ENCODE measurements around the gene DHX35. TPM values are rescaled to one million over a fixed set of nuclear protein-coding genes. Genes with fewer than 3 reads are reported as not detected.

The DHX35 gene
- total RNA-seq, 2 donors from 2014 or later: 12.2 to 16.1 TPM

DNA sequence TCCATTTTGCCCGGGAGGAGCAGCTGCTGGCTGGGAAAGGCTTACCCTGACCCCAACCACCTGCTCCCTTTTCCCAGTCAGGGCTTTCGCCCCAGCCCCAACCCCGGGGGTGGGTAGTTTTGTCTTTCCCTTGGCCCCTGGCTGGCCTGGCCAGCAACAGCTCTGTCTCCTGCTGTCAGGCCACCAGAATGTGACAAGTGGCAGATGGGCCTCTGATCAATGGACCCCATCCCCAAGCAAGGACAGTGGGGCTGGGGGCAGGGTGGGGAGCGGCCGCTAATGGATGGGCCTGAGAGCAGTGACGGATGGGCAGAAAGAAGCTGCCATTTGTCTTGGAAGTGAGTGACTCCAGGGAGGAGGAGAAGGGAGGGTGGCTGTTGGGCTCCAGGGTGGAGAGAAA is 121.6 kb downstream of the DHX35 start:
- 83 to 88% methylated on average over 3 to 6 of the region's 6 CpGs for WGBS, 2 experiments (ENCODE audit: insufficient coverage in 1 of 2, insufficient read length in 1 of 2)
- Mint-ChIP-seq H3K4me3 (no peak overlapping the region), H3K4me1 (peaks cover 3% of the 10 kb centered on the region), H3K9me3 (peaks cover 1% of the 10 kb centered on the region), H3K27ac (no peak overlapping the region), H3K36me3 (ENCODE audit: low read depth) (no peaks in the 10 kb centered on the region), H3K27me3 (ENCODE audit: insufficient read depth) (peaks cover 31% of the 10 kb centered on the region)
- Histone ChIP-seq H3K27ac (ENCODE audit: low read depth, low read length) (no peak overlapping the region), H3K9ac (ENCODE audit: extremely low read depth, low read length, poor library complexity, severe bottlenecking) (no peak overlapping the region), H3K4me1 (ENCODE audit: control insufficient read depth, insufficient read depth, low read length) (no peaks in the 10 kb centered on the region), H3K36me3 (ENCODE audit: control insufficient read depth, insufficient read depth, low read length) (no peaks in the 10 kb centered on the region), H3K4me3 (ENCODE audit: low read length) (no peak overlapping the region), H3K9me3 (ENCODE audit: control insufficient read depth, low read length) (peaks cover 13% of the 10 kb centered on the region), H3K27me3 (ENCODE audit: control insufficient read depth, insufficient read depth, low read length, poor library complexity, severe bottlenecking) (peaks cover 15% of the 10 kb centered on the region)
- TF ChIP-seq, protein P1, sequence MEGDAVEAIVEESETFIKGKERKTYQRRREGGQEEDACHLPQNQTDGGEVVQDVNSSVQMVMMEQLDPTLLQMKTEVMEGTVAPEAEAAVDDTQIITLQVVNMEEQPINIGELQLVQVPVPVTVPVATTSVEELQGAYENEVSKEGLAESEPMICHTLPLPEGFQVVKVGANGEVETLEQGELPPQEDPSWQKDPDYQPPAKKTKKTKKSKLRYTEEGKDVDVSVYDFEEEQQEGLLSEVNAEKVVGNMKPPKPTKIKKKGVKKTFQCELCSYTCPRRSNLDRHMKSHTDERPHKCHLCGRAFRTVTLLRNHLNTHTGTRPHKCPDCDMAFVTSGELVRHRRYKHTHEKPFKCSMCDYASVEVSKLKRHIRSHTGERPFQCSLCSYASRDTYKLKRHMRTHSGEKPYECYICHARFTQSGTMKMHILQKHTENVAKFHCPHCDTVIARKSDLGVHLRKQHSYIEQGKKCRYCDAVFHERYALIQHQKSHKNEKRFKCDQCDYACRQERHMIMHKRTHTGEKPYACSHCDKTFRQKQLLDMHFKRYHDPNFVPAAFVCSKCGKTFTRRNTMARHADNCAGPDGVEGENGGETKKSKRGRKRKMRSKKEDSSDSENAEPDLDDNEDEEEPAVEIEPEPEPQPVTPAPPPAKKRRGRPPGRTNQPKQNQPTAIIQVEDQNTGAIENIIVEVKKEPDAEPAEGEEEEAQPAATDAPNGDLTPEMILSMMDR (conservative IDR thresholded peaks at IDR 0.05): no peak
- no peak for DNase-seq

DNA sequence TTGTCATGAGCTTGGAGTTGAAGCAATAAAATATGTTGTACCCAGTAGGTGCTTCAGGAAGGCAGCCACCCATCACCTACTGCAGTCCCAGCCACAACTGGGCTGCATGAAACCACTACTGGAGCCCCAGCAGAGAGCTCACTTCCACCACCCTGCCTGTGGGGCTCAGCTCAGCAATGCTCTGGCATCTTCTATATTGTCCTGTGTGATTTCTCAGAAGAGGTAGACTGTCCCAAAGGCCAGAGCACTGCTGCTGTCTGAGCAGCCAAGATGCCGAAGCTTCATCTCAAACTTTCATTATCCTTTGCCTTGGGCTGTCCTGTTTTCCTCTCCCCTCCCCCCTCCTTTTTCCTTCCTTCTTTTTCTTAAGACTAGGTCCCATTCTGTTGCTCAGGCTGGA is 126.9 kb downstream of the DHX35 start:
- no peaks in the 10 kb centered on the region for H3K36me3 ChIP-seq (ENCODE audit: control insufficient read depth, insufficient read depth, low read length)
- Mint-ChIP-seq H3K27me3 (ENCODE audit: insufficient read depth) (peaks cover 44% of the 10 kb centered on the region), H3K36me3 (ENCODE audit: low read depth) (peaks cover 5% of the 10 kb centered on the region), H3K27ac (no peak overlapping the region), H3K4me1 (peaks cover 35% of the 10 kb centered on the region), H3K4me3 (no peak overlapping the region), H3K9me3 (peaks cover 11% of the 10 kb centered on the region)
- TF ChIP-seq, protein P1 (conservative IDR thresholded peaks at IDR 0.05): no peak
- peaks cover 13% of the 10 kb centered on the region for H3K9me3 ChIP-seq (ENCODE audit: control insufficient read depth, low read length)
- H3K4me3 ChIP-seq (ENCODE audit: low read length): no peak overlapping the region
- H3K9ac ChIP-seq (ENCODE audit: extremely low read depth, low read length, poor library complexity, severe bottlenecking): no peak overlapping the region
- H3K27me3 ChIP-seq (ENCODE audit: control insufficient read depth, insufficient read depth, low read length, poor library complexity, severe bottlenecking): peaks cover 35% of the 10 kb centered on the region
- H3K27ac ChIP-seq (ENCODE audit: low read depth, low read length): no peak overlapping the region
- WGBS, 2 experiments (ENCODE audit: insufficient coverage in 1 of 2, insufficient read length in 1 of 2): 80% methylated on average over 1 of the region's 1 CpG; no CpG with 5 or more reads in 1 of the 2 experiments
- no peak for DNase-seq
- peaks cover 3% of the 10 kb centered on the region for H3K4me1 ChIP-seq (ENCODE audit: control insufficient read depth, insufficient read depth, low read length)

Other genes with a start within 250 kb of the DHX35 start
- not detected for gene SLC32A1, start 237.9 kb upstream of the DHX35 start, total RNA-seq
- gene ACTR5, start 213.9 kb upstream of the DHX35 start, total RNA-seq: 10 to 100 TPM in 1 of 2 donors, 1 to 10 TPM in 1; 7.9 to 11.2 TPM
- 10 to 100 TPM in 1 of 2 donors, 1 to 10 TPM in 1; 6.7 to 15.3 TPM for gene PPP1R16B, start 156.6 kb upstream of the DHX35 start, total RNA-seq
- 10 to 100 TPM; 34.8 to 39.9 TPM for gene FAM83D, start 35.9 kb upstream of the DHX35 start, total RNA-seq

Measured in endodermal cell (in vitro differentiated cells).